Activated CD4-positive, alpha-beta T cell treated with anti-CD3 and anti-CD28 coated beads, Interleukin-2, Interleukin-6, amounts not matched to agents 100 ng/mL and 50 ng/mL, durations not matched to agents 16 hours and 8 hours (primary cell): ENCODE data around the gene GPR39.

Experiments used
- DNase-seq: peaks from one replicate; pipeline ENCODE4 v3.0.0-alpha.2; 2020

Gene GPR39

GRCh38 chr2:132573444-132574007 lies 156.9 kb downstream of the GPR39 start:
- no peak for DNase-seq

- DNase-seq: no peak
Measured at GRCh38 chr2:132577686-132578085, 161.1 kb downstream of the GPR39 start.

- DNase-seq: no peak
Measured at GRCh38 chr2:132581591-132581990, 165.0 kb downstream of the GPR39 start.

- no peak for DNase-seq
Measured at GRCh38 chr2:132581991-132582738, 165.6 kb downstream of the GPR39 start.

GRCh38 chr2:132583666-132584360 lies 167.2 kb downstream of the GPR39 start:
- no peak for DNase-seq

GRCh38 chr2:132584976-132585817 lies 168.6 kb downstream of the GPR39 start:
- DNase-seq: no peak

- DNase-seq: no peak
Measured at GRCh38 chr2:132586101-132586511, 169.5 kb downstream of the GPR39 start.

GRCh38 chr2:132586835-132587234 lies 170.2 kb downstream of the GPR39 start:
- DNase-seq: no peak

GRCh38 chr2:132588576-132588975 lies 172.0 kb downstream of the GPR39 start:
- DNase-seq: no peak

GRCh38 chr2:132589111-132589830 lies 172.7 kb downstream of the GPR39 start:
- no peak for DNase-seq

- DNase-seq: no peak
Measured at GRCh38 chr2:132589966-132590365, 173.4 kb downstream of the GPR39 start.

GRCh38 chr2:132593171-132593570 lies 176.6 kb downstream of the GPR39 start:
- DNase-seq: no peak

- no peak for DNase-seq
Measured at GRCh38 chr2:132595186-132595585, 178.6 kb downstream of the GPR39 start.

- DNase-seq: no peak
Measured at GRCh38 chr2:132595693-132596092, 179.1 kb downstream of the GPR39 start.

GRCh38 chr2:132597166-132597565 lies 180.6 kb downstream of the GPR39 start:
- no peak for DNase-seq

- DNase-seq: no peak
Measured at GRCh38 chr2:132597831-132598230, 181.2 kb downstream of the GPR39 start.

GRCh38 chr2:132598536-132598935 lies 181.9 kb downstream of the GPR39 start:
- no peak for DNase-seq

- DNase-seq: no peak
Measured at GRCh38 chr2:132599556-132599955, 183.0 kb downstream of the GPR39 start.

GRCh38 chr2:132604561-132604960 lies 188.0 kb downstream of the GPR39 start:
- no peak for DNase-seq

GRCh38 chr2:132605236-132606180 lies 188.9 kb downstream of the GPR39 start:
- DNase-seq: no peak

- no peak for DNase-seq
Measured at GRCh38 chr2:132606649-132607048, 190.0 kb downstream of the GPR39 start.
